H9 (cell line): ENCODE measurements around the gene CNOT9. TPM values are rescaled to one million over a fixed set of nuclear protein-coding genes. Genes with fewer than 3 reads are reported as not detected.

ENCODE experiments used
- DNase-seq: peaks from one replicate; pipeline ENCODE4 v3.0.0-alpha.2; 2017
- H2AFZ ChIP-seq: one replicate; pipeline ENCODE4 v1.6.1; 2013; ENCODE audit warnings: mild to moderate bottlenecking, low read length, control low read depth, moderate library complexity
- H2AK5ac ChIP-seq: 2 replicates; pipeline ENCODE4 v1.6.1; 2013; ENCODE audit warnings: low read length, control low read depth, mixed read lengths; ENCODE audit not compliant: insufficient read length
- H2BK120ac ChIP-seq: one replicate; pipeline ENCODE4 v1.6.1; 2013; ENCODE audit warnings: low read depth, mild to moderate bottlenecking, low read length, control low read depth, inconsistent platforms; ENCODE audit not compliant: poor library complexity, severe bottlenecking
- H2BK12ac ChIP-seq: 2 replicates; pipeline ENCODE4 v1.6.1; 2013; ENCODE audit warnings: low read length, control low read depth, mixed read lengths, low read depth; ENCODE audit not compliant: insufficient read length
- H2BK15ac ChIP-seq: 2 replicates; pipeline ENCODE4 v1.6.1; 2013; ENCODE audit warnings: low read depth, low read length, control low read depth
- H2BK20ac ChIP-seq: one replicate; pipeline ENCODE4 v1.6.1; 2013; ENCODE audit warnings: low read depth, mild to moderate bottlenecking, low read length, control low read depth, inconsistent platforms; ENCODE audit not compliant: poor library complexity, severe bottlenecking
- H2BK5ac ChIP-seq: 2 replicates; pipeline ENCODE4 v1.6.1; 2013; ENCODE audit warnings: low read length, control low read depth, mixed read lengths; ENCODE audit not compliant: insufficient read length
- H3K14ac ChIP-seq: 2 replicates; pipeline ENCODE4 v1.6.1; 2013; ENCODE audit warnings: low read length, control low read depth; ENCODE audit not compliant: insufficient read depth
- H3K18ac ChIP-seq: 2 replicates; pipeline ENCODE4 v1.6.1; 2013; ENCODE audit warnings: low read depth, mild to moderate bottlenecking, mixed read lengths, low read length, control low read depth; ENCODE audit not compliant: insufficient read length
- H3K23ac ChIP-seq: 2 replicates; pipeline ENCODE4 v1.6.1; 2013; ENCODE audit warnings: low read length, control low read depth, mixed read lengths, low read depth; ENCODE audit not compliant: insufficient read length
- H3K23me2 ChIP-seq: 2 replicates; pipeline ENCODE4 v1.6.1; 2013; ENCODE audit warnings: low read depth, mild to moderate bottlenecking, mixed read lengths, low read length, control low read depth; ENCODE audit not compliant: insufficient read length, poor library complexity, severe bottlenecking
- H3K27ac ChIP-seq: 2 replicates; pipeline ENCODE4 v1.5.1; 2013; ENCODE audit warnings: low read length, control low read depth, mixed read lengths, low read depth; ENCODE audit not compliant: insufficient read length
- H3K27me3 ChIP-seq: 2 replicates; pipeline ENCODE4 v1.6.1; 2013; ENCODE audit warnings: low read length, control low read depth, inconsistent platforms; ENCODE audit not compliant: insufficient read depth
- H3K4ac ChIP-seq: 2 replicates; pipeline ENCODE4 v1.6.1; 2013; ENCODE audit warnings: low read depth, mild to moderate bottlenecking, control low read depth, inconsistent platforms, low read length, moderate library complexity
- H3K4me1 ChIP-seq: 2 replicates; pipeline ENCODE4 v1.6.1; 2013; ENCODE audit warnings: low read length, control low read depth, inconsistent platforms; ENCODE audit not compliant: insufficient read depth
- H3K4me2 ChIP-seq: 2 replicates; pipeline ENCODE4 v1.6.1; 2013; ENCODE audit warnings: low read length, control low read depth, mixed read lengths; ENCODE audit not compliant: insufficient read length, insufficient read depth
- H3K56ac ChIP-seq: 2 replicates; pipeline ENCODE4 v1.6.1; 2013; ENCODE audit warnings: low read depth, mild to moderate bottlenecking, mixed read lengths, low read length, control low read depth; ENCODE audit not compliant: insufficient read length
- H3K79me1 ChIP-seq: 2 replicates; pipeline ENCODE4 v1.6.1; 2013; ENCODE audit warnings: low read depth, mild to moderate bottlenecking, moderate library complexity, low read length, control low read depth, inconsistent platforms; ENCODE audit not compliant: insufficient read depth, poor library complexity, severe bottlenecking
- H3K79me2 ChIP-seq: 2 replicates; pipeline ENCODE4 v1.6.1; 2013; ENCODE audit warnings: low read length, control low read depth, inconsistent platforms; ENCODE audit not compliant: insufficient read depth
- H3K9ac ChIP-seq: 2 replicates; pipeline ENCODE4 v1.6.1; 2013; ENCODE audit warnings: low read length, control low read depth, mixed read lengths; ENCODE audit not compliant: insufficient read length; ENCODE audit errors: extremely low read depth
- H3K9me3 ChIP-seq: one replicate; pipeline ENCODE4 v1.6.1; 2013; ENCODE audit warnings: low read depth, low read length, inconsistent platforms; ENCODE audit not compliant: control insufficient read depth
- H3T11ph ChIP-seq: one replicate; pipeline ENCODE4 v1.6.1; 2013; ENCODE audit warnings: mild to moderate bottlenecking, low read length, control low read depth, inconsistent platforms
- H4K20me1 ChIP-seq: one replicate; pipeline ENCODE4 v1.6.1; 2013; ENCODE audit not compliant: control insufficient read depth, insufficient read length, insufficient read depth
- H4K5ac ChIP-seq: 2 replicates; pipeline ENCODE4 v1.6.1; 2013; ENCODE audit warnings: low read depth, mild to moderate bottlenecking, mixed read lengths, low read length, control low read depth; ENCODE audit not compliant: insufficient read length
- H4K8ac ChIP-seq: replicated peaks from 2 replicates; pipeline ENCODE4 v1.6.1; 2013; ENCODE audit warnings: low read length, control low read depth, mixed read lengths, low read depth; ENCODE audit not compliant: insufficient read length
- H4K91ac ChIP-seq: 2 replicates; pipeline ENCODE4 v1.6.1; 2013; ENCODE audit warnings: low read depth, mild to moderate bottlenecking, moderate library complexity, mixed read lengths, low read length, control low read depth; ENCODE audit not compliant: insufficient read length
- H3K27ac Mint-ChIP-seq, 3 experiments: 2 replicates in 2 of 3; 3 replicates in 1 of 3; pipeline ENCODE4 v1.8.0; 2020 to 2021; ENCODE audit warnings: mixed read lengths in 3 of 3, mild to moderate bottlenecking in 1 of 3, moderate library complexity in 1 of 3
- H3K27me3 Mint-ChIP-seq: 2 replicates; pipeline ENCODE4 v1.8.0; 2021; ENCODE audit warnings: low read depth, mild to moderate bottlenecking, moderate library complexity, mixed read lengths
- H3K36me3 Mint-ChIP-seq, 3 experiments: 2 replicates in 2 of 3; 3 replicates in 1 of 3; pipeline ENCODE4 v1.8.0; 2020 to 2021; ENCODE audit warnings: low read depth in 3 of 3, mixed read lengths in 3 of 3; ENCODE audit not compliant: insufficient read depth in 1 of 3
- H3K4me1 Mint-ChIP-seq, 2 experiments: 2 replicates each; pipeline ENCODE4 v1.8.0; 2020; ENCODE audit warnings: mixed read lengths in 2 of 2
- H3K4me3 Mint-ChIP-seq, 2 experiments: 2 replicates in 1 of 2; 3 replicates in 1 of 2; pipeline ENCODE4 v1.8.0; 2020 to 2021; ENCODE audit warnings: mild to moderate bottlenecking in 2 of 2, mixed read lengths in 2 of 2, moderate library complexity in 1 of 2
- H3K9me3 Mint-ChIP-seq, 2 experiments: 2 replicates in 1 of 2; 3 replicates in 1 of 2; pipeline ENCODE4 v1.8.0; 2020; ENCODE audit warnings: mild to moderate bottlenecking in 2 of 2, mixed read lengths in 2 of 2, moderate library complexity in 1 of 2
- WGBS: extraction: QIAGEN DNeasy Blood & Tissue Kit; methylation state at CpG from one replicate; pipeline ENCODE4 v1.1.7; 2013; ENCODE audit warnings: missing lambda C conversion rate, low lambda C conversion rate, mixed read lengths; ENCODE audit not compliant: insufficient read length; ENCODE audit errors: extremely low coverage; 5-methylcytosine and 5-hydroxymethylcytosine counted together
- total RNA-seq: library from RNA; stranded (reverse); gene quantifications from 2 replicates; pipeline ENCODE4 v1.2.1, GENCODE V29; 2021
- TF ChIP-seq, protein P1 (sequence below): fragments of 200-600 bp; sonication (generic); conservative IDR thresholded peaks from 3 replicates; pipeline ENCODE4 v1.8.0; 2021; ENCODE audit warnings: antibody characterized with exemption, mild to moderate bottlenecking

The CNOT9 gene
- total RNA-seq, 1 experiment from 2014 or later: 91.2 TPM

DNA sequence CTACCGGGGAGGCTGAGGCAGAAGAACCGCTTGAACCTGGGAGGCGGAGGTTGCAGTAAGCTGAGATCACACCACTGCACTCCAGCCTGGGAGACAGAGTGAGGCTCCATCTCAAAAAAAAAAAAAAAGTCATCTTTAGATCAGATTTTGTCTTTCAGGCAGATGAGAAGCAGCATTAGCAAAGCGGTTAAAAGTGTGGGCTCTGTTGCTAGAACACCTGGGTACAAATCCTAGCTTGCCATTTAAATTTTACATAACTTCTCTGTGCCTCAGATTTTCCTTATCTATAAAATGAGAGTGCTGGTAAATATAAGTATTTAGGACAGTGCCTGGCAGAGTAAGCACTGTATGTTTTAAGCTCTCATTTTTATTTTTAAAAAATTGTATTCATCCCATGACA lies 8.2 kb downstream of the CNOT9 start:
- no peak overlapping the region for H2BK5ac ChIP-seq
- DNase-seq: no peak
- H4K5ac ChIP-seq: no peak overlapping the region
- no peak overlapping the region for H3K14ac ChIP-seq
- Mint-ChIP-seq H3K27me3 (no peaks in the 10 kb centered on the region), H3K27ac (peak overlapping the region in 1 of 3 experiments; percentile 63; a peak in 2 of 7 replicates), H3K36me3 (peaks cover 15 to 47% (median 47%) of the 10 kb centered on the region in 3 experiments; a peak in 6 of 7 replicates), H3K4me1 (peaks cover 26 to 37% of the 10 kb centered on the region in 2 experiments), H3K4me3 (no peak overlapping the region), H3K9me3 (no peaks in the 10 kb centered on the region)
- H2AK5ac ChIP-seq: no peak overlapping the region
- H2BK15ac ChIP-seq: no peak overlapping the region
- H3K79me1 ChIP-seq: peaks cover 2% of the 10 kb centered on the region
- H3K27me3 ChIP-seq: no peaks in the 10 kb centered on the region
- H3K18ac ChIP-seq: no peak overlapping the region
- no peak overlapping the region for H2AFZ ChIP-seq
- no peak overlapping the region for H3K9ac ChIP-seq
- H2BK12ac ChIP-seq: no peak overlapping the region
- TF ChIP-seq, protein P1, sequence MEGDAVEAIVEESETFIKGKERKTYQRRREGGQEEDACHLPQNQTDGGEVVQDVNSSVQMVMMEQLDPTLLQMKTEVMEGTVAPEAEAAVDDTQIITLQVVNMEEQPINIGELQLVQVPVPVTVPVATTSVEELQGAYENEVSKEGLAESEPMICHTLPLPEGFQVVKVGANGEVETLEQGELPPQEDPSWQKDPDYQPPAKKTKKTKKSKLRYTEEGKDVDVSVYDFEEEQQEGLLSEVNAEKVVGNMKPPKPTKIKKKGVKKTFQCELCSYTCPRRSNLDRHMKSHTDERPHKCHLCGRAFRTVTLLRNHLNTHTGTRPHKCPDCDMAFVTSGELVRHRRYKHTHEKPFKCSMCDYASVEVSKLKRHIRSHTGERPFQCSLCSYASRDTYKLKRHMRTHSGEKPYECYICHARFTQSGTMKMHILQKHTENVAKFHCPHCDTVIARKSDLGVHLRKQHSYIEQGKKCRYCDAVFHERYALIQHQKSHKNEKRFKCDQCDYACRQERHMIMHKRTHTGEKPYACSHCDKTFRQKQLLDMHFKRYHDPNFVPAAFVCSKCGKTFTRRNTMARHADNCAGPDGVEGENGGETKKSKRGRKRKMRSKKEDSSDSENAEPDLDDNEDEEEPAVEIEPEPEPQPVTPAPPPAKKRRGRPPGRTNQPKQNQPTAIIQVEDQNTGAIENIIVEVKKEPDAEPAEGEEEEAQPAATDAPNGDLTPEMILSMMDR: no peak
- no peak overlapping the region for H2BK20ac ChIP-seq
- no peak overlapping the region for H2BK120ac ChIP-seq
- H4K8ac ChIP-seq: no peak overlapping the region
- peaks cover 30% of the 10 kb centered on the region; the same call in 1 of the 2 replicates for H3K79me2 ChIP-seq
- no peak overlapping the region for H3K4ac ChIP-seq
- H4K20me1 ChIP-seq: no peaks in the 10 kb centered on the region
- H3K9me3 ChIP-seq: no peaks in the 10 kb centered on the region
- no peak overlapping the region for H3K4me2 ChIP-seq
- no peak overlapping the region for H3K23ac ChIP-seq
- H3K56ac ChIP-seq: no peak overlapping the region
- H3K23me2 ChIP-seq: no peaks in the 10 kb centered on the region
- H3K4me1 ChIP-seq: peaks cover 9% of the 10 kb centered on the region
- no CpG with 5 or more reads among the region's 4 CpGs for WGBS
- H4K91ac ChIP-seq: no peak overlapping the region
- no peak overlapping the region for H3T11ph ChIP-seq
- no peak overlapping the region for H3K27ac ChIP-seq
